GM12878 (cell line): Measurements from ENCODE around the gene PRMT7. TPM values are rescaled to one million over a fixed set of nuclear protein-coding genes. Genes with fewer than 3 reads are reported as not detected.

Experiments
- ATAC-seq: fragments of 200-7000 bp; cut with Tn5 transposase; 3 replicates; pipeline ENCODE4 v1.9.1; 2020; ENCODE audit warnings: mild to moderate bottlenecking, moderate library complexity
- BruUV-seq: library from RNA; stranded (reverse); fragments of 400-500 nt; replicated peaks from 2 replicates; lab custom pipeline; 2021; lab: Mats Ljungman, UMichigan
- CTCF ChIA-PET: fragments of 300-600 bp; sonication (Branson Sonifier 250); formaldehyde crosslinking; extraction: SDS; loops from one replicate; lab custom pipeline; 2021; ENCODE audit warnings: inconsistent platforms; lab: Yijun Ruan, JAX
- POLR2A ChIA-PET: fragments of 350-600 bp; formaldehyde crosslinking; extraction: SDS; loops from one replicate; lab custom pipeline; 2021; ENCODE audit warnings: inconsistent platforms; lab: Charles Lee
- RAD21 ChIA-PET: fragments of 300-600 bp; sonication (Branson Sonifier 250); formaldehyde crosslinking; loops from one replicate; lab custom pipeline; 2023; ENCODE audit warnings: antibody characterized with exemption; ENCODE audit not compliant: unreplicated experiment; lab: Charles Lee
- SMC1A ChIA-PET: fragments of 300-600 bp; sonication (Branson Sonifier 250); formaldehyde crosslinking; loops from one replicate; lab custom pipeline; 2023; ENCODE audit not compliant: unreplicated experiment, uncharacterized antibody; lab: Charles Lee
- DNase-seq: peaks from one replicate; pipeline ENCODE4 v3.0.0-alpha.2; 2011; ENCODE audit warnings: low read depth, low spot score
- FAIRE-seq: peaks from 3 replicates; lab custom pipeline; 2011; peaks lifted over from hg19 to GRCh38; lab: Jason Lieb, UNC
- H2AFZ ChIP-seq: 2 replicates; pipeline ENCODE4 v1.6.0; 2011; ENCODE audit warnings: low read depth, low read length, control low read depth; ENCODE audit not compliant: control insufficient read depth
- H3K27ac ChIP-seq: 2 replicates; pipeline ENCODE4 v1.5.1; 2011; ENCODE audit warnings: control low read depth; ENCODE audit not compliant: control insufficient read depth, insufficient read depth
- H3K27me3 ChIP-seq, 2 experiments: replicated peaks in 1 of 2; 2 replicates each; pipeline versions ENCODE4 v1.6.0 to v1.6.1; 2011; ENCODE audit warnings: low read length in 1 of 2; ENCODE audit not compliant: control insufficient read depth in 2 of 2, insufficient read depth in 2 of 2
- H3K36me3 ChIP-seq, 2 experiments: 2 replicates each; pipeline ENCODE4 v1.5.1; 2011; ENCODE audit warnings: low read length in 1 of 2; ENCODE audit not compliant: control insufficient read depth in 2 of 2, insufficient read depth in 2 of 2
- H3K4me1 ChIP-seq: 2 replicates; pipeline ENCODE4 v1.6.1; 2011; ENCODE audit warnings: mild to moderate bottlenecking, low read length, moderate library complexity, mixed read lengths; ENCODE audit not compliant: control insufficient read depth, insufficient read depth
- H3K4me2 ChIP-seq: 2 replicates; pipeline ENCODE4 v1.6.0; 2011; ENCODE audit warnings: control low read depth; ENCODE audit not compliant: control insufficient read depth, insufficient read depth
- H3K4me3 ChIP-seq: fragments of 200-600 bp; sonication (generic); 2 replicates; pipeline ENCODE4 v1.5.1; 2016
- H3K79me2 ChIP-seq: 2 replicates; pipeline ENCODE4 v1.6.0; 2011; ENCODE audit warnings: low read length; ENCODE audit not compliant: control insufficient read depth, insufficient read depth
- H3K9ac ChIP-seq: 2 replicates; pipeline ENCODE4 v1.8.0; 2011; ENCODE audit warnings: low read length, control low read depth, mixed read lengths; ENCODE audit not compliant: control insufficient read depth, insufficient read depth
- H3K9me3 ChIP-seq: replicated peaks from 3 replicates; pipeline ENCODE4 v1.5.1; 2011; ENCODE audit warnings: mild to moderate bottlenecking, low read length; ENCODE audit not compliant: control insufficient read depth, insufficient read depth
- H4K20me1 ChIP-seq: 2 replicates; pipeline ENCODE4 v1.6.0; 2011; ENCODE audit not compliant: control insufficient read depth, insufficient read depth
- CREM ChIP-seq: IDR thresholded peaks from 2 replicates; pipeline ENCODE4 v1.6.1; 2014; ENCODE audit warnings: antibody characterized with exemption, low read depth
- MEF2B ChIP-seq: fragments of 450-650 bp; IDR thresholded peaks from 2 replicates; pipeline ENCODE4 v1.6.1; 2018; ENCODE audit warnings: mild to moderate bottlenecking, moderate library complexity; ENCODE audit not compliant: partially characterized antibody, poor library complexity, severe bottlenecking
- NR2C2 ChIP-seq: IDR thresholded peaks from 2 replicates; pipeline ENCODE4 v1.6.1; 2011; ENCODE audit warnings: borderline replicate concordance, low read depth; ENCODE audit not compliant: control insufficient read depth, insufficient read length
- POLR2AphosphoS5 ChIP-seq: IDR thresholded peaks from 2 replicates; pipeline ENCODE4 v1.6.1; 2011; ENCODE audit warnings: mild to moderate bottlenecking, low read length, inconsistent platforms
- RAD21 ChIP-seq: IDR thresholded peaks from 2 replicates; pipeline ENCODE4 v1.6.1; 2011; ENCODE audit warnings: mild to moderate bottlenecking, low read depth, low read length, moderate library complexity; ENCODE audit not compliant: insufficient read depth
- RBBP5 ChIP-seq: fragments of 200-600 bp; sonication (generic); conservative IDR thresholded peaks from 2 replicates; pipeline ENCODE4 v1.6.1; 2016
- YY1 ChIP-seq: IDR thresholded peaks from 2 replicates; pipeline ENCODE4 v1.6.1; 2011; ENCODE audit warnings: low read depth, mild to moderate bottlenecking, low read length
- WGBS: methylation state at CpG from one replicate; pipeline ENCODE4 v1.1.6; 2016; ENCODE audit warnings: low lambda C conversion rate; ENCODE audit not compliant: insufficient replicate concordance, insufficient coverage; ENCODE audit errors: missing lambda C conversion rate; 5-methylcytosine and 5-hydroxymethylcytosine counted together
- in situ Hi-C: fragments of 300-500 bp; cut with MboI; formaldehyde crosslinking; loops from 9 replicates; pipeline ENCODE4 v1.14.3; 2018; ENCODE audit warnings: mixed read lengths
- intact Hi-C: fragments of 100-400 bp; cut with micrococcal nuclease; formaldehyde crosslinking; loops from one replicate; pipeline ENCODE4 v1.14.2; 2022; ENCODE audit not compliant: unreplicated experiment
- polyA plus RNA-seq, 11 experiments: library from polyadenylated mRNA; depleted of rRNA in 4 of 11; unstranded in 6 of 11; stranded (reverse) in 5 of 11; fragments of >200 nt; fragmentation: Nextera tagmentation in 4 of 11; fragmentation: Illumina TruSeq in 1 of 11; extraction: Ambion mirVana in 4 of 11; extraction: Trizol in 1 of 11; gene quantifications; 1 replicate in 1 of 11; 2 replicates in 10 of 11; pipeline versions ENCODE4 v1.2.1 to v1.2.3, GENCODE V29; 2011 to 2016; ENCODE audit warnings: inconsistent platforms in 2 of 11, missing spikeins in 2 of 11, low read depth in 1 of 11
- total RNA-seq, 4 experiments: library from RNA; depleted of rRNA in 3 of 4; stranded (reverse); fragments of >200 nt in 3 of 4; fragmentation: Illumina TruSeq in 1 of 4; extraction: Trizol in 1 of 4; gene quantifications; 2 replicates each; pipeline versions ENCODE4 v1.2.1 to v1.2.3, GENCODE V29; 2013 to 2021
- TF ChIP-seq, protein P1 (sequence below): IDR thresholded peaks from 2 replicates; pipeline ENCODE4 v1.6.1; 2011; ENCODE audit warnings: low read depth, low read length, improper control_type of control experiment, borderline replicate concordance
- TF ChIP-seq, protein P2 (sequence below): fragments of 450-650 bp; IDR thresholded peaks from 2 replicates; pipeline ENCODE4 v1.6.1; 2018; ENCODE audit warnings: mild to moderate bottlenecking, low read depth, moderate library complexity; ENCODE audit not compliant: partially characterized antibody

Gene PRMT7
- total and polyA plus RNA-seq, 10 of the 15 experiments (the other 5 are each of a cell fraction or from before 2014, with no cell fraction given) = 5.1 to 56.1 (median 42.0) TPM

GRCh38 chr16:68292425-68292824 is 18.4 kb upstream of the PRMT7 start:
- ChIA-PET CTCF (interaction anchor here (0.7 to 4.8 kb wide), 3 partner anchors 30 to 42 kb away, joined by 3 to 94 read pairs (median 5); partner anchors contain the start of gene SLC7A6), SMC1A (interaction anchor here (1.1 to 5.0 kb wide), 2 partner anchors 9 to 19 kb away, joined by 3 to 20 read pairs; partner anchors contain the start of genes PRMT7 and SLC7A6OS), RAD21 (interaction anchor here (3.0 to 4.9 kb wide), 2 partner anchors 17 to 30 kb away, joined by 12 to 55 read pairs; partner anchors contain the start of gene SLC7A6), POLR2A (interaction anchor here (1.1 to 2.0 kb wide), 3 partner anchors 9 to 27 kb away, joined by 4 to 6 read pairs (median 5); partner anchors contain the start of genes PRMT7 and SLC7A6OS)
- H3K27me3 ChIP-seq = no peaks in the 10 kb centered on the region
- H3K4me3 ChIP-seq = no peak overlapping the region
- peaks cover 14% of the 10 kb centered on the region for H3K79me2 ChIP-seq
- DNase-seq = no peak
- H3K4me2 ChIP-seq = no peak overlapping the region
- no peaks in the 10 kb centered on the region for H3K9me3 ChIP-seq
- H3K27ac ChIP-seq = no peak overlapping the region
- H3K4me1 ChIP-seq = peaks cover 31% of the 10 kb centered on the region
- H2AFZ ChIP-seq = no peak overlapping the region
- TF ChIP-seq MEF2B = no peak
- no peak for TF ChIP-seq RBBP5
- FAIRE-seq = no peak
- BruUV-seq = no TSS peak
- H3K9ac ChIP-seq = no peak overlapping the region
- intact Hi-C loops (no loop called here), in situ Hi-C loops (no loop called here)
- ATAC-seq = no peak
- whole genome bisulfite sequencing = 97% methylated on average over 5 of the region's 5 CpGs
- H3K36me3 ChIP-seq = peaks cover 29 to 39% of the 10 kb centered on the region in 2 experiments; a peak in 3 of 4 replicates
- H4K20me1 ChIP-seq = no peaks in the 10 kb centered on the region

DNA sequence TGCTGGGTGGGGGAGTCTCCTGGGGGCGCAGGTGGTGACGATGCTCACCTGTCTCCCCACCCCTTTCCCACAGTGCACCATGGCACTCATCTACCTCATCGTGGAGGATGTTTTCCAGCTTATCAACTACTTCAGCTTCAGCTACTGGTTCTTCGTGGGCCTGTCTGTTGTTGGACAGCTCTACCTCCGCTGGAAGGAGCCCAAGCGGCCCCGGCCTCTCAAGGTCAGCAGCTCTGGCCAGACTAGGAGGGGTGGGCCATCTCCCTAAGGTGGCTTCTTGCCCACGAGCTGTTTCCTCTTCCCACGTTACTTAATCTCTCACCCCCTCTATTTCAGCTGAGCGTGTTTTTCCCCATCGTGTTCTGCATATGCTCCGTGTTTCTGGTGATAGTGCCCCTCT is 14.5 kb upstream of the PRMT7 start:
- no peak for ATAC-seq

More for the DNA sequence above, 14.5 kb upstream of the PRMT7 start:
- Histone ChIP-seq H3K4me1 (no peaks in the 10 kb centered on the region), H3K27ac (no peak overlapping the region), H3K4me2 (no peak overlapping the region), H3K79me2 (peaks cover 2% of the 10 kb centered on the region; the same call in 1 of the 2 replicates), H3K27me3 (no peaks in the 10 kb centered on the region), H3K36me3 (peaks cover 36 to 39% of the 10 kb centered on the region in 2 experiments), H4K20me1 (no peaks in the 10 kb centered on the region; the same call in 1 of the 2 replicates), H3K9me3 (no peaks in the 10 kb centered on the region), H2AFZ (no peak overlapping the region), H3K9ac (no peak overlapping the region), H3K4me3 (no peak overlapping the region)
- WGBS = 91% methylated on average over 12 of the region's 12 CpGs
- no TSS peak for BruUV-seq
- SMC1A ChIA-PET = interaction anchor here (1.6 to 2.3 kb wide), 3 partner anchors 25 to 35 kb away, joined by 5 to 7 read pairs (median 6); no protein-coding TSS in a partner anchor
- in situ Hi-C loops (no loop called here), intact Hi-C loops (no loop called here)
- DNase-seq (no peak), FAIRE-seq (no peak)
- POLR2A ChIA-PET = interaction anchor here (1.5 kb wide), 1 partner anchor 23 kb away, joined by 3 read pairs; no protein-coding TSS in a partner anchor
- CTCF ChIA-PET = interaction anchor here (1.3 to 2.8 kb wide), 5 partner anchors 9 to 225 kb away, joined by 3 to 16 read pairs (median 3); partner anchors contain the start of gene SLC7A6
- TF ChIP-seq YY1 (no peak), RAD21 (no peak), POLR2AphosphoS5 (0 out of 2 replicates have a peak, but pooled peaks have one; percentile 39), NR2C2 (no peak), CREM (no peak)
- TF ChIP-seq, protein P1, sequence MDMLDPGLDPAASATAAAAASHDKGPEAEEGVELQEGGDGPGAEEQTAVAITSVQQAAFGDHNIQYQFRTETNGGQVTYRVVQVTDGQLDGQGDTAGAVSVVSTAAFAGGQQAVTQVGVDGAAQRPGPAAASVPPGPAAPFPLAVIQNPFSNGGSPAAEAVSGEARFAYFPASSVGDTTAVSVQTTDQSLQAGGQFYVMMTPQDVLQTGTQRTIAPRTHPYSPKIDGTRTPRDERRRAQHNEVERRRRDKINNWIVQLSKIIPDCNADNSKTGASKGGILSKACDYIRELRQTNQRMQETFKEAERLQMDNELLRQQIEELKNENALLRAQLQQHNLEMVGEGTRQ = no peak
- TF ChIP-seq, protein P2, sequence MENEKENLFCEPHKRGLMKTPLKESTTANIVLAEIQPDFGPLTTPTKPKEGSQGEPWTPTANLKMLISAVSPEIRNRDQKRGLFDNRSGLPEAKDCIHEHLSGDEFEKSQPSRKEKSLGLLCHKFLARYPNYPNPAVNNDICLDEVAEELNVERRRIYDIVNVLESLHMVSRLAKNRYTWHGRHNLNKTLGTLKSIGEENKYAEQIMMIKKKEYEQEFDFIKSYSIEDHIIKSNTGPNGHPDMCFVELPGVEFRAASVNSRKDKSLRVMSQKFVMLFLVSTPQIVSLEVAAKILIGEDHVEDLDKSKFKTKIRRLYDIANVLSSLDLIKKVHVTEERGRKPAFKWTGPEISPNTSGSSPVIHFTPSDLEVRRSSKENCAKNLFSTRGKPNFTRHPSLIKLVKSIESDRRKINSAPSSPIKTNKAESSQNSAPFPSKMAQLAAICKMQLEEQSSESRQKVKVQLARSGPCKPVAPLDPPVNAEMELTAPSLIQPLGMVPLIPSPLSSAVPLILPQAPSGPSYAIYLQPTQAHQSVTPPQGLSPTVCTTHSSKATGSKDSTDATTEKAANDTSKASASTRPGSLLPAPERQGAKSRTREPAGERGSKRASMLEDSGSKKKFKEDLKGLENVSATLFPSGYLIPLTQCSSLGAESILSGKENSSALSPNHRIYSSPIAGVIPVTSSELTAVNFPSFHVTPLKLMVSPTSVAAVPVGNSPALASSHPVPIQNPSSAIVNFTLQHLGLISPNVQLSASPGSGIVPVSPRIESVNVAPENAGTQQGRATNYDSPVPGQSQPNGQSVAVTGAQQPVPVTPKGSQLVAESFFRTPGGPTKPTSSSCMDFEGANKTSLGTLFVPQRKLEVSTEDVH = no peak
- RAD21 ChIA-PET = interaction anchor here (0.6 kb wide), 1 partner anchor 233 kb away, joined by 3 read pairs; no protein-coding TSS in a partner anchor
